SK-N-SH (cell line): Measurements from ENCODE around the gene PXN. TPM values are rescaled to one million over a fixed set of nuclear protein-coding genes. Genes with fewer than 3 reads are reported as not detected.
A peak's percentile ranks its signal among the peaks of the same experiment; 100 is the strongest.

Experiments used
- CTCF ChIA-PET: fragments of 300-600, 350-600 bp; formaldehyde crosslinking; extraction: SDS; loops from one replicate; lab custom pipeline; 2021; lab: Yijun Ruan, JAX
- POLR2A ChIA-PET: fragments of 350-600 bp; sonication (Branson Sonifier 250); formaldehyde crosslinking; extraction: SDS; loops from one replicate; lab custom pipeline; 2020; ENCODE audit warnings: antibody characterized with exemption, inconsistent platforms; lab: Yijun Ruan, JAX
- DNase-seq: peaks from one replicate; pipeline ENCODE4 v3.0.0; 2012
- H2AFZ ChIP-seq: fragments of 200-600 bp; sonication (generic); 2 replicates; pipeline ENCODE4 v1.8.1; 2016; ENCODE audit warnings: antibody characterized with exemption, mild to moderate bottlenecking, low read depth
- H3F3A ChIP-seq: fragments of 200-600 bp; sonication (generic); replicated peaks from 2 replicates; pipeline ENCODE3; 2016; ENCODE audit warnings: antibody characterized with exemption, mild to moderate bottlenecking; ENCODE audit not compliant: insufficient read depth
- H3K27ac ChIP-seq, 2 experiments: fragments of 200-500 bp in 1 of 2; fragments of 200-600 bp in 1 of 2; sonication (Bioruptor generic) in 1 of 2; sonication (generic), shearing (Covaris generic) in 1 of 2; 2 replicates each; pipeline versions ENCODE4 v1.5.1 to v1.6.1; 2014 to 2016; ENCODE audit warnings: low read depth in 2 of 2, inconsistent platforms in 1 of 2, low read length in 1 of 2, mild to moderate bottlenecking in 1 of 2, mixed read lengths in 1 of 2
- H3K27me3 ChIP-seq: fragments of 200-600 bp; sonication (generic), shearing (Covaris generic); 2 replicates; pipeline ENCODE4 v1.6.1; 2016; ENCODE audit warnings: mixed run types; ENCODE audit not compliant: insufficient read depth
- H3K36me3 ChIP-seq, 2 experiments: fragments of 200-500 bp in 1 of 2; fragments of 200-600 bp in 1 of 2; sonication (Bioruptor generic) in 1 of 2; sonication (generic) in 1 of 2; replicated peaks in 1 of 2; 2 replicates each; pipeline versions ENCODE3 to v1.5.1; 2014 to 2016; ENCODE audit warnings: low read length in 1 of 2, mild to moderate bottlenecking in 1 of 2; ENCODE audit not compliant: insufficient read depth in 2 of 2, control insufficient read depth in 1 of 2
- H3K4me1 ChIP-seq, 2 experiments: fragments of 200-500 bp in 1 of 2; fragments of 200-600 bp in 1 of 2; sonication (Bioruptor generic) in 1 of 2; sonication (generic), shearing (Covaris generic) in 1 of 2; 2 replicates each; pipeline versions ENCODE4 v1.5.1 to v1.6.1; 2014 to 2016; ENCODE audit warnings: low read depth in 1 of 2, low read length in 1 of 2, mixed run types in 1 of 2; ENCODE audit not compliant: insufficient read depth in 2 of 2, control insufficient read depth in 1 of 2
- H3K4me2 ChIP-seq: fragments of 200-600 bp; sonication (generic), shearing (Covaris generic); 2 replicates; pipeline ENCODE4 v1.6.1; 2017; ENCODE audit warnings: mixed run types
- H3K4me3 ChIP-seq, 2 experiments: fragments of 200-500 bp in 1 of 2; fragments of 200-600 bp in 1 of 2; sonication (Bioruptor generic) in 1 of 2; sonication (generic), shearing (Covaris generic) in 1 of 2; 2 replicates each; pipeline versions ENCODE4 v1.5.1 to v1.8.1; 2014 to 2016; ENCODE audit warnings: low read depth in 2 of 2, inconsistent platforms in 1 of 2, low read length in 1 of 2, mild to moderate bottlenecking in 1 of 2, mixed read lengths in 1 of 2, moderate library complexity in 1 of 2
- H3K79me2 ChIP-seq: fragments of 200-600 bp; sonication (generic); 2 replicates; pipeline ENCODE4 v1.8.1; 2017; ENCODE audit warnings: mild to moderate bottlenecking; ENCODE audit not compliant: insufficient read depth
- H3K9ac ChIP-seq: fragments of 200-600 bp; sonication (generic); 2 replicates; pipeline ENCODE4 v1.6.1; 2017; ENCODE audit warnings: mixed run types
- H3K9me2 ChIP-seq: fragments of 200-600 bp; sonication (generic); 2 replicates; pipeline ENCODE4 v1.6.1; 2017; ENCODE audit warnings: mixed run types
- H3K9me3 ChIP-seq: fragments of 200-600 bp; sonication (generic); 2 replicates; pipeline ENCODE4 v1.6.1; 2017; ENCODE audit warnings: mixed run types, mild to moderate bottlenecking, moderate library complexity
- H4K20me1 ChIP-seq: fragments of 200-600 bp; sonication (generic); 2 replicates; pipeline ENCODE4 v1.6.1; 2017; ENCODE audit warnings: mild to moderate bottlenecking, mixed run types; ENCODE audit not compliant: insufficient read depth
- CHD2 ChIP-seq: fragments of 150-350 bp; IDR thresholded peaks from 2 replicates; pipeline ENCODE4 v1.6.1; 2018; ENCODE audit warnings: low read length; ENCODE audit not compliant: partially characterized antibody
- EP300 ChIP-seq, 2 experiments: IDR thresholded peaks; 2 replicates each; pipeline versions ENCODE4 v1.4.0 to v1.6.1; 2012; ENCODE audit warnings: borderline replicate concordance in 1 of 2, low read depth in 1 of 2, low read length in 1 of 2
- FOXJ3 ChIP-seq: sonication (generic); formaldehyde crosslinking; IDR thresholded peaks from 2 replicates; pipeline ENCODE4 v1.5.1; 2020; ENCODE audit warnings: mild to moderate bottlenecking, missing genetic modification reagents
- IRF3 ChIP-seq: fragments of 150-350 bp; IDR thresholded peaks from 2 replicates; pipeline ENCODE4 v1.6.1; 2016; ENCODE audit warnings: mild to moderate bottlenecking, low read depth, low read length
- MXI1 ChIP-seq: IDR thresholded peaks from 2 replicates; pipeline ENCODE4 v1.6.1; 2012; ENCODE audit warnings: mild to moderate bottlenecking, low read depth, low read length, improper control_type of control experiment
- POLR2AphosphoS5 ChIP-seq: IDR thresholded peaks from 2 replicates; pipeline ENCODE4 v1.6.1; 2012; ENCODE audit warnings: low read depth, low read length
- RAD21 ChIP-seq: IDR thresholded peaks from 2 replicates; pipeline ENCODE4 v1.6.1; 2012; ENCODE audit warnings: mild to moderate bottlenecking, low read length
- RCOR1 ChIP-seq: fragments of 150-350 bp; IDR thresholded peaks from 2 replicates; pipeline ENCODE4 v1.6.1; 2017; ENCODE audit warnings: antibody characterized with exemption, low read length
- RXRA ChIP-seq: IDR thresholded peaks from 2 replicates; pipeline ENCODE4 v1.4.0; 2012; ENCODE audit warnings: low read depth, mild to moderate bottlenecking, borderline replicate concordance
- SIN3A ChIP-seq: IDR thresholded peaks from 2 replicates; pipeline ENCODE4 v1.6.1; 2012; ENCODE audit warnings: low read depth, mild to moderate bottlenecking, low read length, moderate library complexity, borderline replicate concordance
- SMC3 ChIP-seq: IDR thresholded peaks from 2 replicates; pipeline ENCODE4 v1.6.1; 2012; ENCODE audit warnings: low read depth, low read length, improper control_type of control experiment
- TAF1 ChIP-seq: IDR thresholded peaks from 2 replicates; pipeline ENCODE4 v1.6.1; 2012; ENCODE audit warnings: low read depth, mild to moderate bottlenecking, low read length, moderate library complexity, borderline replicate concordance
- TEAD4 ChIP-seq: IDR thresholded peaks from 2 replicates; pipeline ENCODE4 v1.4.0; 2012; ENCODE audit warnings: mild to moderate bottlenecking, borderline replicate concordance; ENCODE audit not compliant: insufficient read depth
- ZBTB33 ChIP-seq: IDR thresholded peaks from 2 replicates; pipeline ENCODE4 v1.4.0; 2012; ENCODE audit warnings: low read depth, borderline replicate concordance
- WGBS: methylation state at CpG from one replicate; pipeline ENCODE4 v1.1.6; 2017; ENCODE audit warnings: low lambda C conversion rate; 5-methylcytosine and 5-hydroxymethylcytosine counted together
- polyA plus RNA-seq, 3 experiments: library from polyadenylated mRNA; depleted of rRNA; stranded (reverse); fragments of >200 nt; gene quantifications; 2 replicates each; pipeline ENCODE4 v1.2.3, GENCODE V29; 2012

Gene PXN
- polyA plus RNA-seq, 1 of the 3 experiments (the other 2 are of a cell fraction), result 89.0 TPM

- Histone ChIP-seq H3K9me3 (no peaks in the 10 kb centered on the region), H3K9me2 (no peaks in the 10 kb centered on the region), H3F3A (peaks cover 40% of the 10 kb centered on the region), H3K79me2 (peaks cover 96% of the 10 kb centered on the region), H3K4me3 (no peak overlapping the region), H3K9ac (no peak overlapping the region), H3K27me3 (no peaks in the 10 kb centered on the region), H3K4me2 (no peak overlapping the region), H3K27ac (peak overlapping the region in 1 of 2 experiments; percentile 13; a peak in 1 of 4 replicates), H2AFZ (no peak overlapping the region), H3K4me1 (peaks cover 28 to 55% of the 10 kb centered on the region in 2 experiments; a peak in 3 of 4 replicates), H4K20me1 (peaks cover 81% of the 10 kb centered on the region), H3K36me3 (peaks cover 2 to 7% of the 10 kb centered on the region in 2 experiments)
- ChIA-PET POLR2A (interaction anchor here (1.7 kb wide), 1 partner anchor 30 kb away, joined by 8 read pairs; no protein-coding TSS in a partner anchor), CTCF (interaction anchor here (1.0 to 21.5 kb wide), 3 partner anchors 13 to 36 kb away, joined by 3 to 618 read pairs (median 122); no protein-coding TSS in a partner anchor)
- WGBS, result 97% methylated on average over 5 of the region's 5 CpGs
- DNase-seq, result no peak
- TF ChIP-seq IRF3, result no peak
- no peak for TF ChIP-seq SMC3
- no peak for TF ChIP-seq MXI1
- no peak for TF ChIP-seq ZBTB33
- TF ChIP-seq FOXJ3 (CRISPR knock-in tag), result no peak
- TF ChIP-seq EP300 (IDR thresholded peaks at IDR 0.05; ENCODE audit: borderline replicate concordance in 1 of 2, low read depth in 1 of 2, low read length in 1 of 2), result no peak
- no peak for TF ChIP-seq RAD21
- TF ChIP-seq RXRA, result no peak
- TF ChIP-seq TAF1, result no peak
- no peak for TF ChIP-seq POLR2AphosphoS5
- TF ChIP-seq TEAD4, result no peak
- no peak for TF ChIP-seq RCOR1
- TF ChIP-seq CHD2, result no peak
- no peak for TF ChIP-seq SIN3A
Measured at GRCh38 chr12:120260607-120261006, 4.9 kb downstream of the PXN start.
